Immature natural killer cell (primary cell): Measurements from ENCODE around the gene SNX33. TPM values are rescaled to one million over a fixed set of nuclear protein-coding genes. Genes with fewer than 3 reads are reported as not detected.
"Not testable (repeated sequence)": the region's sequence is repeated elsewhere in the genome, so short reads cannot be mapped to it uniquely, and the experiment has no call there.

Experiments
- DNase-seq, 3 donors: peaks; one replicate each; pipeline ENCODE4 v3.0.0; 2022; ENCODE audit warnings: mixed read lengths in 1 of 3
- H3K27ac Mint-ChIP-seq, 6 donors: one replicate each; pipeline ENCODE4 v1.8.0; 2020; ENCODE audit warnings: mixed read lengths in 6 of 6, mild to moderate bottlenecking in 5 of 6, inconsistent platforms in 4 of 6, moderate library complexity in 3 of 6
- H3K27me3 Mint-ChIP-seq, 3 donors: one replicate each; pipeline ENCODE4 v1.8.0; 2020 to 2021; ENCODE audit warnings: low read depth in 3 of 3, mild to moderate bottlenecking in 3 of 3, mixed read lengths in 3 of 3, moderate library complexity in 3 of 3, inconsistent platforms in 1 of 3
- H3K36me3 Mint-ChIP-seq, 3 donors: one replicate each; pipeline ENCODE4 v1.8.0; 2020; ENCODE audit warnings: mixed read lengths in 3 of 3, inconsistent platforms in 2 of 3, mild to moderate bottlenecking in 2 of 3
- H3K4me1 Mint-ChIP-seq, 2 donors: one replicate each; pipeline ENCODE4 v1.8.0; 2020; ENCODE audit warnings: inconsistent platforms in 2 of 2, mild to moderate bottlenecking in 2 of 2, mixed read lengths in 2 of 2, moderate library complexity in 1 of 2
- H3K4me3 Mint-ChIP-seq, 5 donors: one replicate each; pipeline ENCODE4 v1.8.0; 2020; ENCODE audit warnings: mild to moderate bottlenecking in 5 of 5, mixed read lengths in 5 of 5, inconsistent platforms in 3 of 5, moderate library complexity in 3 of 5
- H3K9me3 Mint-ChIP-seq, 6 donors: one replicate each; pipeline ENCODE4 v1.8.0; 2020; ENCODE audit warnings: mild to moderate bottlenecking in 6 of 6, mixed read lengths in 6 of 6, inconsistent platforms in 4 of 6, moderate library complexity in 3 of 6
- polyA plus RNA-seq, 3 donors: library from polyadenylated mRNA; unstranded; fragments of 300-500 nt; fragmentation: Illumina TruSeq; gene quantifications; one replicate each; pipeline ENCODE4 v1.2.3, GENCODE V29; 2021

SNX33 gene
- polyA plus RNA-seq, 3 donors from 2014 or later: 0.43 to 1.3 (median 0.51) TPM

DNA sequence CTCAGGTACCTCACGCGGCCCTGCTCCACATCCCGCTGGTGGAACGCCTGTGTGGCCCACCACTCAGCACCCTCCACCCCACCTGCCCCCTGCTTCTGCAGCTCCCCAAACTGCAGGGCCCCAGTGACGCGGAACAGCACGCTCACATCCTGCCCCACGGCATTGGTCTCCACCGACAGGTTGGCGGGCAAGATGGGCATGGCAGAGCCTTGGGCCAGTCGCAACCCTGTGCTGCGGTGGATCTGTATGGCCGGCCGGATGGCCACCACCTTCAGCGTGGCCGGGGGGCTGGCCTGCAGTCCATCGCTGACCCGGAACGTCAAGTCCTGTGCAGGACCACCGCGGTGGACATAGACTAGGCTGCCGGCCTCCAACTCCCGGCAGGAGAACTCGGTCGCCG lies 41.1 kb downstream of the SNX33 start:
- no peak overlapping the region for H3K4me3 Mint-ChIP-seq
- no peak overlapping the region for H3K27ac Mint-ChIP-seq
- H3K36me3 Mint-ChIP-seq: no peaks in the 10 kb centered on the region
- H3K4me1 Mint-ChIP-seq: peaks cover 9 to 17% of the 10 kb centered on the region in 2 donors
- H3K27me3 Mint-ChIP-seq: peaks cover 0 to 5% (median 4%) of the 10 kb centered on the region in 3 donors
- no peaks in the 10 kb centered on the region for H3K9me3 Mint-ChIP-seq
- no peak for DNase-seq

DNA sequence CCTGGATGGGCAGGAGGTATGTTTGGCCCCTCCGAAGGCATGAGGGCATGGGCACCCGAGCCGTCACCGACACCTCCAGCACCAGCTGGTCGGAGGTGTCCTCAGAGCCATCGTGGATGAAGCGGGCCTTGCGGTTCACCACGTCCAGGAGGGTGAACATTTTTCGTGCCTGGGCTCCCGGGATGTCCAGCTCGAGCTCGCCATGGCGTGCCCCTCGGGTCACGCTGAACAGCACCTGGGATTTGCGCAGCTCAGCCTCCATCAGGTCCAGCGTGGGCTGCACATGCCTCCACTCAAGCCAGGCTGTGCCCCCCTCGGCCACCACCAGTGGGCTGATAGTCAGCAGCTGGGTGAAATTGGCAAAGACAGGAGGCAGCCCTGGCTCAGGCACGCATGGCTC lies 41.7 kb downstream of the SNX33 start:
- not testable (repeated sequence) for H3K4me3 Mint-ChIP-seq, H3K9me3 Mint-ChIP-seq, H3K27me3 Mint-ChIP-seq, H3K27ac Mint-ChIP-seq, H3K36me3 Mint-ChIP-seq, DNase-seq
- peaks cover 10 to 23% of the 10 kb centered on the region in 2 donors for H3K4me1 Mint-ChIP-seq

DNA sequence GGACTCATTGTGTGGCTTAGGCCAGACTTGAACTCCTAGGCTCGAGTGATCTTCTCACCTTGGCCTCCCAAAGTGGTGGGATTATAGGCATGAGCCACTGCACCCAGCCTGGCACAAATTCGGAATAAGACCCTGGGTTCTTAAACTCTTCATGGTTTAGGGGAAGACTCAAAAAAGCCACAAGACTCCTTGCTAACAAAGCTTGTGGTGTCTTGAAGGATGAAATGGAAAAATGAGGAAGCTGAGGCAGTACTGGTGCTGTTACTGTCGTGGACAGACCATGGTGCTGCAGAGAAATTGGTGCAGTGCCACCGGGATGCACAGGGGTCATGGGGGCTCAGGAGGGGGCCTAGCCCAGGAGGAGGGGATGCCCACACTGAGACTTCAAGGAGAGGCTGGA lies 44.6 kb downstream of the SNX33 start:
- Mint-ChIP-seq H3K27ac (peak overlapping the region in 2 of 6 donors; percentile 10 to 34), H3K27me3 (peaks cover 0 to 11% (median 5%) of the 10 kb centered on the region in 3 donors), H3K4me1 (peaks cover 27 to 38% of the 10 kb centered on the region in 2 donors), H3K4me3 (peak overlapping the region in 2 of 5 donors; percentile 22 to 46)
- H3K36me3 Mint-ChIP-seq, DNase-seq, H3K9me3 Mint-ChIP-seq: not testable (repeated sequence)

GRCh38 chr15:75693028-75693427 lies 45.3 kb downstream of the SNX33 start:
- H3K9me3 Mint-ChIP-seq, DNase-seq, H3K36me3 Mint-ChIP-seq: not testable (repeated sequence)
- Mint-ChIP-seq H3K4me3 (peak overlapping the region in 1 of 5 donors; percentile 29), H3K27ac (peak overlapping the region in 1 of 6 donors; percentile 16), H3K4me1 (peaks cover 27 to 38% of the 10 kb centered on the region in 2 donors), H3K27me3 (peaks cover 0 to 11% (median 5%) of the 10 kb centered on the region in 3 donors)

DNA sequence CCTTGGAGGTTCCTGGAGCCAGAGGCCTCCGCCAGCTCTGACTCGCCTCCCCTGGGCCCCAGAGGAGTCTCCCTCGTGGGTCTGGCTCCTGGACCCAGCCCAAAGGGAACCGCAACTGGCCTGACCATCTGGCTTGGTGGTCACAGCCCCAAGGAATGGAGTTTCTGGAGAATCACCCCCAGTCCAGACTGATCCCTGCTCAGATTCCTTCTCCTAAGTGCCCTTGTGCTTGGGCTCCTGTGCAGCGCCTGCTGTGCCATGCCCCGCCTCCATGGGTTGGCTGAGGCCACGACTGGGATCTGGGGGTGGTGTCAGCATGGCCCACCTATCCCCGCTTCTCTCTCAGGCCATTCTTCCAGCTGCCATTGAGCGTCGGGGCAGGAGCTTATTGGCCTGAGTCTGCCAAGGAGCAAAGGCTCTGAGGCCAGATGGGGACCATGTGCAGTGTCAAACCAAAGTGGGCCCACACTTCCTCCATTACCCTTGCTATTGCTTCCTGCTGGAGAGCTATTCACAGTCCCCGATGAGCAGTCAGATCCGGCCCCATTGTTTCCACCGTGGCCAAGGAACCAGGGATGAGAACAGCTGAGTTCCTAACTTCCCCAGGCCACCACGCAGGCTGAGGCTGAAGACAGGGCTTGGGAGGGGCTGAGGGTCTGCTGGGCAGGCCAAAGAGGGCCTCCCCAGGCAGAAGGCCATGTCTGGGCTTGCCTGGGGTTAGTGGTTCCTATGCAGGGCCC lies 46.0 kb downstream of the SNX33 start:
- Mint-ChIP-seq H3K4me3 (no peak overlapping the region), H3K36me3 (no peaks in the 10 kb centered on the region), H3K27me3 (peaks cover 0 to 11% (median 5%) of the 10 kb centered on the region in 3 donors), H3K27ac (no peak overlapping the region), H3K9me3 (no peaks in the 10 kb centered on the region), H3K4me1 (peaks cover 27 to 38% of the 10 kb centered on the region in 2 donors)
- DNase-seq: no peak

DNA sequence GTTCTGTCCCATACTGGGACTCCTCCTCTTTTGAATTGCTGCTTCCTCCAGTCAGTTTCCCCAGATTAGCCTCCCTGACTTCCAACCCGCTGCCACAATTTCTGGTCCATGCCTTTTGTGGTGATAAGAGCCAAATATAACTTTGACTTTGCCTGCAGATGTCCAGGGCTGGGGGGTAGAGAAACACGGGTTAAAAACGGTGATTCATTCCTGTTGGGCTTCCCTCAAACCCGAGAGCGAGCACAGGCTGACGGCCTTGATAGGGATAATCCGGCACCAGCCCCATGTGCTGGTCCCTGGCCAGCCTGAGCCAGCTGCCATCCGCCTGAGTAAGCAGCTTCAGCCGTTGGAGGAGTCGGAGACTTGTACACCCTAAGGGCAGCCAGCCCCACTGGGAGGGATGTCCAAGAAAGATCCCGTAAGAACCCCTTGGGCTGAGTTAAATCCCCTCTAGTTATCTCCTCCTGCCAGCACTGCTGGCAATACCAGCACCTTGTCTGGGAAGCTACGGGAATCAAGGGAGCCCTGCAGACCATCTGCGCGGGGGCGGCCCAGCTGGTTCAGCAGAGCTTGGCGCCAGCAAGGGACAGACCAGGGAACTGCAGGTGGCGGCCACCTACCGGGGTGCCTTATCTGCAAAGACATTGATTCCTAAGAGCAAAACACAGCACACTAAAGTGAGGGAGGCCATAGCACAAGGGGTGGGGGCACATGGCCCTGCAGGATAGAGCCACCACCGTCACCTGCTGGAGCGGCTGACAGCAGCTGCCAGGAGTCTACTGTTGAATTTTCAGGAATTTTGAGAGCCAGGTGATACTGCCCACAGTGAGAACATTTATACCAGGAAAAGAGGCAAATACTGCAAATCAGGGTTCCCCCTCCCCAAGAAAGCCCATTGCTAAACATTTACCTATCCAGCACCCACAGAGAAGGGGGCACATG lies 46.8 kb downstream of the SNX33 start:
- peak overlapping the region in 4 of 6 donors; percentile 0 to 73 (median 33) for H3K27ac Mint-ChIP-seq
- H3K36me3 Mint-ChIP-seq: no peaks in the 10 kb centered on the region
- peaks cover 0 to 11% (median 5%) of the 10 kb centered on the region in 3 donors for H3K27me3 Mint-ChIP-seq
- peak overlapping the region in 2 of 5 donors; percentile 23 to 55 for H3K4me3 Mint-ChIP-seq
- no peaks in the 10 kb centered on the region for H3K9me3 Mint-ChIP-seq
- peaks cover 33 to 45% of the 10 kb centered on the region in 2 donors for H3K4me1 Mint-ChIP-seq
- no peak for DNase-seq

DNA sequence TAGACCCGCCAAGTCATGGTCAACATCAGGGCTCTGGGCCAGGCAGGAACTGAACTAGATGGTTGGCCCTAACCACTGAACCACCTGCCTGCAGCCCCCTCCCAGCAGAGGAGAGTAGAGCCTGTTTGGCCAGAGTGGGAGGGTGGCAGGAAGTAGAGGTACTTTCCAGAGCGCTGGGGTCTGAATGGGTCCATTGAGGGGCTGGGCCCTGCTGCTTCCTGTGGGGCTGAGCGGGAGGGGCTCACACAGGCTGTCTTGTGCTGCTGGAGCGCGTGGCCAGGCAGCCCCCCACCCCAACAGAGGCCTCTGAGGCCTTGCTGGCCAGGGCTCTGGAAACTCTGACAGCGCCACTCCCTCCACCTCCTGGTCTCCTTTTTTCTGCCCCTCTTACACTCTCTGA lies 47.5 kb downstream of the SNX33 start:
- no peaks in the 10 kb centered on the region for H3K36me3 Mint-ChIP-seq
- peaks cover 41 to 51% of the 10 kb centered on the region in 2 donors for H3K4me1 Mint-ChIP-seq
- peak overlapping the region in 2 of 6 donors; percentile 13 to 73 for H3K27ac Mint-ChIP-seq
- peak; percentile 19 to 40 (median 31) for DNase-seq
- H3K4me3 Mint-ChIP-seq: peak overlapping the region in 3 of 5 donors; percentile 23 to 55 (median 30)
- H3K27me3 Mint-ChIP-seq: peaks cover 0 to 11% (median 5%) of the 10 kb centered on the region in 3 donors
- H3K9me3 Mint-ChIP-seq: no peaks in the 10 kb centered on the region

DNA sequence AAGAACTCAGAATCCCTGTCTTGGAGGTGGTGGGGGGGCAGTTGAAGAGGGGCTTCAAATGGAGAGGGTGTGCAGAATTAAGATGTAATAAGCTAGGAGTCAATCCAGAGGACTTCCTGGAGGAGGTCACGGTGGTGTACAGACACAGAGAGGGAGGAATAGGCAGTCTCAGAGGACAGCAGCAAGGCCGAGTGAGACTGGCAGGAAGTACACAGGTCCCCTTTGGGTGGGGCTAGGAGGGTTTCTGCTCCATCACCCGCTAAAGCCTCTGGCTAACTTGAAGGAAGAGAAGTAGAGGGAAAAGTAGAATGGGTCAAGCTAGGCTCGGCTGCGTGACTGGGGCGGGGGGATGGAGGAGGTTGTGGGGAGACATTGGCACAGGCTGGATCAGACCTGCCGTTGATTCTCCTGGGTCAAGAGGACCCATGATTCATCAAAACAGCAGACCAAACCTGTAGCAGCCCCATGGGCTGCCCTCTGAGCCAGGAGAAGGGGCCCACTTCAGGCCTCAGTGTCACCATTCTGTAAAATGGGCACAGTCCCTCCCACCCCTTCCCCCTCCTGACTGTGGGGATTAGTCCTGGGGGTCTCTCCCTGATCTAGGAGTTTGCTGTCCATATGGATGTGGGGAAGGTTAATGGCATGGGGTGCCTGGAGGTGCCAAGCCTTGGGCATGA lies 48.1 kb downstream of the SNX33 start:
- Mint-ChIP-seq H3K4me1 (peaks cover 46 to 51% of the 10 kb centered on the region in 2 donors), H3K36me3 (no peaks in the 10 kb centered on the region), H3K27me3 (peaks cover 0 to 11% (median 5%) of the 10 kb centered on the region in 3 donors), H3K27ac (peak overlapping the region in 3 of 6 donors; percentile 13 to 74 (median 73)), H3K4me3 (peak overlapping the region in 2 of 5 donors; percentile 30 to 55), H3K9me3 (no peaks in the 10 kb centered on the region)
- DNase-seq: no peak

GRCh38 chr15:75696311-75696720 lies 48.6 kb downstream of the SNX33 start:
- no peak for DNase-seq
- Mint-ChIP-seq H3K4me1 (peaks cover 46 to 51% of the 10 kb centered on the region in 2 donors), H3K4me3 (no peak overlapping the region), H3K27me3 (peaks cover 0 to 9% (median 5%) of the 10 kb centered on the region in 3 donors), H3K36me3 (no peaks in the 10 kb centered on the region), H3K27ac (peak overlapping the region in 1 of 6 donors; percentile 44), H3K9me3 (no peaks in the 10 kb centered on the region)

DNA sequence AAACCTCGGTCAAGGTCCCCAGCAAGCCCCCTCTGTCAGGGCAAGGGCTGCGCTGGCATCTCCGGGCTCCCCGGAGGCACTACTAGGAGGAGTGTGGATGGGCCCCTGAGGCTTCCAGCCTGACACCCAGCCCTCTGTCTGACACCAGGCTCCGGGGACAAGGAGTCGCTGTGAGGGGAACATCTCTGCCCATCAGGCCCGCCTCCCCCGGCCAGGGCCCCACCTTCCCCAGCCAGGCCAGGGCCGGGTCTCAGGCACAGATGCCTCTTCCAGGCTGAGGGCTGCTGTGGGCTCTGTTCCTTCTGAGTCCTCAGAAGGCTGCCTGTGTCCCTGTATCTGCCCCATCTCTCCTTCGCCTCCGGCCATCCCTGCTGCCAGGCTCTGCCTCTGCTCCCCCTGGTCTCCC lies 49.1 kb downstream of the SNX33 start:
- no peaks in the 10 kb centered on the region for H3K9me3 Mint-ChIP-seq
- peaks cover 48 to 52% of the 10 kb centered on the region in 2 donors for H3K4me1 Mint-ChIP-seq
- H3K4me3 Mint-ChIP-seq: no peak overlapping the region
- no peak for DNase-seq
- H3K27ac Mint-ChIP-seq: no peak overlapping the region
- H3K27me3 Mint-ChIP-seq: peaks cover 0 to 6% (median 5%) of the 10 kb centered on the region in 3 donors
- H3K36me3 Mint-ChIP-seq: no peaks in the 10 kb centered on the region

- no peak for DNase-seq
- Mint-ChIP-seq H3K27me3 (peaks cover 0 to 6% (median 3%) of the 10 kb centered on the region in 3 donors), H3K27ac (peak overlapping the region in 2 of 6 donors; percentile 50 to 77), H3K9me3 (no peaks in the 10 kb centered on the region), H3K36me3 (no peaks in the 10 kb centered on the region), H3K4me1 (peaks cover 46 to 52% of the 10 kb centered on the region in 2 donors), H3K4me3 (peak overlapping the region in 2 of 5 donors; percentile 3 to 23)
These were observed 49.8 kb downstream of the SNX33 start for GRCh38 chr15:75697523-75697922.

- H3K4me1 Mint-ChIP-seq: peaks cover 44 to 46% of the 10 kb centered on the region in 2 donors
- DNase-seq, H3K9me3 Mint-ChIP-seq, H3K36me3 Mint-ChIP-seq, H3K27me3 Mint-ChIP-seq, H3K27ac Mint-ChIP-seq: not testable (repeated sequence)
- peak overlapping the region in 3 of 5 donors; percentile 3 to 26 (median 23) for H3K4me3 Mint-ChIP-seq
These were observed 50.4 kb downstream of the SNX33 start for GRCh38 chr15:75697974-75698747.

- Mint-ChIP-seq H3K27ac (peak overlapping the region in 2 of 6 donors; percentile 13 to 37), H3K4me3 (peak overlapping the region; percentile 38 to 67 (median 64)), H3K4me1 (peaks cover 32 to 40% of the 10 kb centered on the region in 2 donors)
- not testable (repeated sequence) for H3K27me3 Mint-ChIP-seq, H3K36me3 Mint-ChIP-seq, DNase-seq, H3K9me3 Mint-ChIP-seq
These were observed 51.8 kb downstream of the SNX33 start for GRCh38 chr15:75699517-75699916.
